K562 (cell line): Measurements from ENCODE around the gene CSNK1G2. TPM values are rescaled to one million over a fixed set of nuclear protein-coding genes. Genes with fewer than 3 reads are reported as not detected.

ENCODE experiments used
- ATAC-seq: fragments of 200-7000 bp; cut with Tn5 transposase; 3 replicates; pipeline ENCODE4 v1.9.1; 2020; ENCODE audit warnings: moderate library complexity
- BruUV-seq: library from RNA; stranded (reverse); fragments of 400-500 nt; replicated peaks from 2 replicates; lab custom pipeline; 2021; lab: Mats Ljungman, UMichigan
- CTCF ChIA-PET: fragments of 300-600 bp; formaldehyde crosslinking; extraction: SDS; loops from one replicate; lab custom pipeline; 2021; ENCODE audit warnings: low intra/inter-chr PET ratio; lab: Yijun Ruan, JAX
- POLR2A ChIA-PET: fragments of 300-600, 350-650 bp; sonication (Branson Sonifier 250); formaldehyde crosslinking; extraction: SDS; loops from one replicate; lab custom pipeline; 2021; ENCODE audit warnings: antibody characterized with exemption, inconsistent platforms; lab: Yijun Ruan, JAX
- DNase-seq, 4 experiments: peaks; one replicate each; pipeline versions ENCODE4 v3.0.0 to v3.0.0-alpha.2; 2011 to 2018; ENCODE audit warnings: low spot score in 3 of 4, mixed read lengths in 3 of 4; ENCODE audit errors: extremely low read depth in 1 of 4
- FAIRE-seq: peaks from 2 replicates; lab custom pipeline; 2011; peaks lifted over from hg19 to GRCh38; lab: Jason Lieb, UNC
- H2AFZ ChIP-seq: 2 replicates; pipeline ENCODE4 v1.6.0; 2011; ENCODE audit warnings: low read depth, low read length, control low read depth, inconsistent platforms
- H3K27ac ChIP-seq: fragments of 200-600 bp; 3 replicates; pipeline ENCODE4 v1.8.0; 2011; ENCODE audit warnings: low read depth, mild to moderate bottlenecking, control low read depth, inconsistent platforms, low read length, moderate library complexity, mixed read lengths; ENCODE audit errors: extremely low read depth
- H3K27me3 ChIP-seq, 2 experiments: fragments of 300-600 bp in 1 of 2; 2 replicates in 1 of 2; 3 replicates in 1 of 2; pipeline versions ENCODE4 v1.6.0 to v1.8.0; 2011; ENCODE audit warnings: inconsistent platforms in 2 of 2, low read length in 2 of 2, mild to moderate bottlenecking in 1 of 2, mixed read lengths in 1 of 2, moderate library complexity in 1 of 2; ENCODE audit not compliant: control insufficient read depth in 2 of 2, insufficient read depth in 2 of 2
- H3K36me3 ChIP-seq: fragments of 300-600 bp; 3 replicates; pipeline ENCODE4 v1.8.0; 2011; ENCODE audit warnings: mild to moderate bottlenecking, low read length, inconsistent platforms; ENCODE audit not compliant: control insufficient read depth, insufficient read depth
- H3K4me1 ChIP-seq, 2 experiments: fragments of 200-600 bp in 1 of 2; replicated peaks in 1 of 2; 2 replicates in 1 of 2; 3 replicates in 1 of 2; pipeline versions ENCODE4 v1.5.1 to v1.8.0; 2011; ENCODE audit warnings: inconsistent platforms in 2 of 2, low read length in 2 of 2, mild to moderate bottlenecking in 1 of 2, mixed read lengths in 1 of 2, moderate library complexity in 1 of 2; ENCODE audit not compliant: control insufficient read depth in 2 of 2, insufficient read depth in 2 of 2
- H3K4me2 ChIP-seq: 2 replicates; pipeline ENCODE4 v1.6.1; 2011; ENCODE audit warnings: low read length, control low read depth, inconsistent platforms, mixed read lengths; ENCODE audit not compliant: insufficient read depth
- H3K4me3 ChIP-seq: fragments of 200-600 bp; sonication (generic), shearing (Covaris generic); 2 replicates; pipeline ENCODE4 v1.5.1; 2016; ENCODE audit warnings: control low read depth, inconsistent platforms
- H3K79me2 ChIP-seq: fragments of 200-600 bp; 3 replicates; pipeline ENCODE4 v1.8.0; 2011; ENCODE audit warnings: low read length, inconsistent platforms; ENCODE audit not compliant: control insufficient read depth, insufficient read depth
- H3K9ac ChIP-seq, 2 experiments: 2 replicates each; pipeline versions ENCODE4 v1.6.0 to v1.6.1; 2011; ENCODE audit warnings: low read depth in 2 of 2, low read length in 2 of 2, control low read depth in 1 of 2, inconsistent platforms in 1 of 2, mild to moderate bottlenecking in 1 of 2, mixed read lengths in 1 of 2; ENCODE audit not compliant: insufficient read depth in 1 of 2
- H3K9me1 ChIP-seq: one replicate; pipeline ENCODE4 v1.6.0; 2011; ENCODE audit warnings: inconsistent platforms, mild to moderate bottlenecking, low read length, moderate library complexity; ENCODE audit not compliant: control insufficient read depth, insufficient read depth
- H3K9me3 ChIP-seq: replicated peaks from 2 replicates; pipeline ENCODE4 v1.5.1; 2011; ENCODE audit warnings: low read depth, low read length, inconsistent platforms; ENCODE audit not compliant: control insufficient read depth, insufficient read depth
- H4K20me1 ChIP-seq: replicated peaks from 2 replicates; pipeline ENCODE4 v1.6.1; 2011; ENCODE audit warnings: low read length, inconsistent platforms, mixed read lengths; ENCODE audit not compliant: control insufficient read depth, insufficient read depth
- BRD4 ChIP-seq: fragments of 200-600 bp; sonication (generic); IDR thresholded peaks from 2 replicates; pipeline ENCODE4 v1.6.1; 2017; ENCODE audit warnings: inconsistent platforms
- CCNT2 ChIP-seq: IDR thresholded peaks from 2 replicates; pipeline ENCODE4 v1.6.1; 2011; ENCODE audit warnings: borderline replicate concordance, low read depth, mild to moderate bottlenecking, moderate library complexity, mixed read lengths, low read length; ENCODE audit not compliant: insufficient read length; ENCODE audit errors: extremely low read depth
- CREM ChIP-seq: IDR thresholded peaks from 2 replicates; pipeline ENCODE4 v1.6.1; 2014; ENCODE audit warnings: antibody characterized with exemption, low read depth
- DNMT1 ChIP-seq: fragments of 450-650 bp; IDR thresholded peaks from 2 replicates; pipeline ENCODE4 v1.6.1; 2016; ENCODE audit warnings: antibody characterized with exemption, mild to moderate bottlenecking
- HMG20A ChIP-seq: fragments of 450-650 bp; formaldehyde crosslinking; conservative IDR thresholded peaks from 2 replicates; pipeline ENCODE4 v1.4.0; 2020; ENCODE audit warnings: mild to moderate bottlenecking, mixed read lengths
- RHOXF2B ChIP-seq: fragments of 250-450 bp; sonication (Bioruptor Pico); conservative IDR thresholded peaks from 2 replicates; pipeline ENCODE4 v1.5.1; 2021
- SPI1 ChIP-seq: IDR thresholded peaks from 2 replicates; pipeline ENCODE4 v1.6.1; 2011; ENCODE audit warnings: low read depth, low read length, control low read depth, borderline replicate concordance
- ZBTB11 ChIP-seq, 3 experiments: fragments of 200-800 bp in 1 of 3; fragments of 250-450 bp in 1 of 3; fragments of 450-650 bp in 1 of 3; sonication (Bioruptor Pico) in 1 of 3; sonication (Bioruptor generic) in 1 of 3; formaldehyde crosslinking in 1 of 3; IDR thresholded peaks; 2 replicates each; pipeline versions ENCODE4 v1.6.1 to v1.8.0; 2016 to 2022; ENCODE audit warnings: mild to moderate bottlenecking in 2 of 3, missing genetic modification characterization in 2 of 3, missing compliant biosample characterization in 1 of 3, moderate library complexity in 1 of 3
- ZBTB7A ChIP-seq: IDR thresholded peaks from 2 replicates; pipeline ENCODE4 v1.6.1; 2011; ENCODE audit warnings: low read depth, mild to moderate bottlenecking, low read length, moderate library complexity, borderline replicate concordance; ENCODE audit not compliant: control insufficient read depth
- ZNF23 ChIP-seq: fragments of 250-450 bp; sonication (Bioruptor Pico); IDR thresholded peaks from 2 replicates; pipeline ENCODE4 v1.4.0; 2020; ENCODE audit warnings: mild to moderate bottlenecking
- ZNF253 ChIP-seq: fragments of 250-450 bp; sonication (Bioruptor Pico); conservative IDR thresholded peaks from 2 replicates; pipeline ENCODE4 v1.6.1; 2021; ENCODE audit warnings: mild to moderate bottlenecking
- ZNF347 ChIP-seq: fragments of 450-650 bp; formaldehyde crosslinking; IDR thresholded peaks from 2 replicates; pipeline ENCODE4 v1.4.0; 2020; ENCODE audit warnings: low read depth, mild to moderate bottlenecking, moderate library complexity
- ZNF668 ChIP-seq: fragments of 250-450 bp; sonication (Bioruptor Pico); IDR thresholded peaks from 2 replicates; pipeline ENCODE4 v1.8.0; 2022; ENCODE audit warnings: mild to moderate bottlenecking, inconsistent platforms
- WGBS: fragments of 100-300 bp; shearing (Covaris generic); methylation state at CpG from one replicate; pipeline ENCODE4 v1.1.6; 2016; ENCODE audit warnings: low coverage, mixed read lengths; ENCODE audit not compliant: insufficient coverage; ENCODE audit errors: missing lambda C conversion rate; 5-methylcytosine and 5-hydroxymethylcytosine counted together
- in situ Hi-C: fragments of 300-500 bp; cut with MboI; formaldehyde crosslinking; loops from 4 replicates; pipeline ENCODE4 v1.15.0; 2018; ENCODE audit warnings: inconsistent platforms, mixed read lengths
- intact Hi-C: fragments of 100-400 bp; cut with micrococcal nuclease; formaldehyde crosslinking; loops from 2 replicates; pipeline ENCODE4 v1.14.2; 2022
- polyA plus RNA-seq, 8 experiments: library from polyadenylated mRNA; depleted of rRNA in 4 of 8; stranded (reverse) in 5 of 8; unstranded in 3 of 8; fragments of >200 nt; fragmentation: Nextera tagmentation in 2 of 8; fragmentation: Illumina TruSeq in 1 of 8; extraction: Ambion mirVana in 2 of 8; extraction: Trizol in 1 of 8; gene quantifications; 2 replicates each; pipeline versions ENCODE4 v1.2.1 to v1.2.3, GENCODE V29; 2011 to 2014; ENCODE audit warnings: inconsistent platforms in 1 of 8, missing spikeins in 1 of 8
- total RNA-seq, 7 experiments: library from RNA; depleted of rRNA in 6 of 7; stranded (reverse); fragments of >200 nt in 6 of 7; fragmentation: Illumina TruSeq in 2 of 7; extraction: Trizol in 2 of 7; gene quantifications; 2 replicates each; pipeline versions ENCODE4 v1.2.1 to v1.2.3, GENCODE V29; 2011 to 2021; ENCODE audit warnings: low replicate concordance in 1 of 7
- TF ChIP-seq, protein P1 (sequence below): fragments of 450-650 bp; formaldehyde crosslinking; IDR thresholded peaks from 2 replicates; pipeline ENCODE4 v1.4.0; 2020; ENCODE audit warnings: mild to moderate bottlenecking, mixed read lengths
- TF ChIP-seq, protein P2 (sequence below): sonication (generic); formaldehyde crosslinking; IDR thresholded peaks from 2 replicates; pipeline ENCODE4 v1.8.0; 2022; ENCODE audit warnings: mild to moderate bottlenecking, missing genetic modification reagents, borderline replicate concordance

CSNK1G2 gene
- total and polyA plus RNA-seq, 9 of the 15 experiments (the other 6 are each of a cell fraction or from before 2014, with no cell fraction given), result 0.48 to 119 (median 49.5) TPM

GRCh38 chr19:1924320-1924961 is 16.5 kb upstream of the CSNK1G2 start:
- Histone ChIP-seq H3K9ac (peak overlapping the region in 1 of 2 experiments; percentile 17; a peak in 1 of 4 replicates), H3K4me2 (no peak overlapping the region), H3K79me2 (no peaks in the 10 kb centered on the region), H3K4me1 (peaks cover 3 to 47% of the 10 kb centered on the region in 2 experiments; a peak in 3 of 5 replicates), H3K4me3 (no peak overlapping the region), H2AFZ (no peak overlapping the region), H3K9me3 (0 out of 2 replicates have a peak, but pooled peaks cover 5% of the 10 kb centered on the region), H3K36me3 (peaks cover 47% of the 10 kb centered on the region; the same call in 2 of the 3 replicates), H3K9me1 (no peaks in the 10 kb centered on the region), H3K27me3 (no peaks in the 10 kb centered on the region), H4K20me1 (no peaks in the 10 kb centered on the region), H3K27ac (no peak overlapping the region)
- FAIRE-seq (no peak), ATAC-seq (no peak), DNase-seq (no peak)
- intact Hi-C loops, result no loop called here
- no TSS peak for BruUV-seq
- WGBS, result 94% methylated on average over 29 of the region's 35 CpGs
- POLR2A ChIA-PET, result interaction anchor here (0.7 kb wide), 1 partner anchor 237 kb away, joined by 3 read pairs; no protein-coding TSS in a partner anchor
- CTCF ChIA-PET, result no interaction called here
- in situ Hi-C loops, result no loop called here
- TF ChIP-seq ZNF23 (CRISPR knock-in tag) (no peak), CREM (no peak), DNMT1 (no peak), ZBTB7A (no peak), SPI1 (no peak), HMG20A (CRISPR knock-in tag) (no peak), ZNF347 (CRISPR knock-in tag) (no peak), BRD4 (no peak), CCNT2 (no peak), RHOXF2B (CRISPR knock-in tag) (no peak), ZNF253 (no peak), ZNF668 (CRISPR knock-in tag) (no peak), ZBTB11 (CRISPR knock-in tag; IDR thresholded peaks at IDR 0.05) (no peak)
- TF ChIP-seq, protein P1, sequence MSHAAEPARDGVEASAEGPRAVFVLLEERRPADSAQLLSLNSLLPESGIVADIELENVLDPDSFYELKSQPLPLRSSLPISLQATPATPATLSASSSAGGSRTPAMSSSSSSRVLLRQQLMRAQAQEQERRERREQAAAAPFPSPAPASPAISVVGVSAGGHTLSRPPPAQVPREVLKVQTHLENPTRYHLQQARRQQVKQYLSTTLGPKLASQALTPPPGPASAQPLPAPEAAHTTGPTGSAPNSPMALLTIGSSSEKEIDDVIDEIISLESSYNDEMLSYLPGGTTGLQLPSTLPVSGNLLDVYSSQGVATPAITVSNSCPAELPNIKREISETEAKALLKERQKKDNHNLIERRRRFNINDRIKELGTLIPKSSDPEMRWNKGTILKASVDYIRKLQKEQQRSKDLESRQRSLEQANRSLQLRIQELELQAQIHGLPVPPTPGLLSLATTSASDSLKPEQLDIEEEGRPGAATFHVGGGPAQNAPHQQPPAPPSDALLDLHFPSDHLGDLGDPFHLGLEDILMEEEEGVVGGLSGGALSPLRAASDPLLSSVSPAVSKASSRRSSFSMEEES (CRISPR knock-in tag), result no peak
- TF ChIP-seq, protein P2, sequence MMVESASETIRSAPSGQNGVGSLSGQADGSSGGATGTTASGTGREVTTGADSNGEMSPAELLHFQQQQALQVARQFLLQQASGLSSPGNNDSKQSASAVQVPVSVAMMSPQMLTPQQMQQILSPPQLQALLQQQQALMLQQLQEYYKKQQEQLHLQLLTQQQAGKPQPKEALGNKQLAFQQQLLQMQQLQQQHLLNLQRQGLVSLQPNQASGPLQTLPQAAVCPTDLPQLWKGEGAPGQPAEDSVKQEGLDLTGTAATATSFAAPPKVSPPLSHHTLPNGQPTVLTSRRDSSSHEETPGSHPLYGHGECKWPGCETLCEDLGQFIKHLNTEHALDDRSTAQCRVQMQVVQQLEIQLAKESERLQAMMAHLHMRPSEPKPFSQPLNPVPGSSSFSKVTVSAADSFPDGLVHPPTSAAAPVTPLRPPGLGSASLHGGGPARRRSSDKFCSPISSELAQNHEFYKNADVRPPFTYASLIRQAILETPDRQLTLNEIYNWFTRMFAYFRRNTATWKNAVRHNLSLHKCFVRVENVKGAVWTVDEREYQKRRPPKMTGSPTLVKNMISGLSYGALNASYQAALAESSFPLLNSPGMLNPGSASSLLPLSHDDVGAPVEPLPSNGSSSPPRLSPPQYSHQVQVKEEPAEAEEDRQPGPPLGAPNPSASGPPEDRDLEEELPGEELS, result no peak
